ENCODE results near the gene ABHD12. TPM values are rescaled to one million over a fixed set of nuclear protein-coding genes. Genes with fewer than 3 reads are reported as not detected.

ABHD12 gene
- total RNA-seq, 1 experiment from 2014 or later, result 48.3 TPM

GRCh38 chr20:25250508-25250907 lies 140.1 kb downstream of the ABHD12 start:
- no peaks in the 10 kb centered on the region for H3K9me2 ChIP-seq (replicated peaks; ENCODE audit: low read length)
- peak overlapping the region; percentile 92 for H3K4me3 ChIP-seq (ENCODE audit: low read length)
- DNase-seq (peak; percentile 48), ATAC-seq (no peak)
- H3K27me3 ChIP-seq (ENCODE audit: low read length), result no peaks in the 10 kb centered on the region
- H2AFZ ChIP-seq (ENCODE audit: low read length), result no peak overlapping the region
- no TSS peak for BruUV-seq (replicated peaks)
- peak overlapping the region; percentile 95 for H3K4me2 ChIP-seq (ENCODE audit: low read length)
- H3K4me1 ChIP-seq (ENCODE audit: insufficient read depth, low read length), result peaks cover 58% of the 10 kb centered on the region
- POLR2A ChIA-PET (ENCODE audit: unreplicated experiment), result interaction anchor here (0.5 to 0.7 kb wide), 2 partner anchors 16 to 254 kb away, joined by 3 to 4 read pairs; no protein-coding TSS in a partner anchor
- intact Hi-C loops (cut with micrococcal nuclease), result loop anchor here (1.0 kb wide), 2 partner anchors 27 to 257 kb away; no protein-coding TSS in a partner anchor
- peak overlapping the region; percentile 75 for H3K9ac ChIP-seq (ENCODE audit: low read length)
- CTCF ChIA-PET, result interaction anchor here (0.5 to 1.1 kb wide), 2 partner anchors 27 to 140 kb away, joined by 3 to 6 read pairs; partner anchors contain the start of gene ABHD12
- H3K27ac ChIP-seq (ENCODE audit: low read length), result peak overlapping the region; percentile 1
- H3K36me3 ChIP-seq (ENCODE audit: low read depth, low read length), result peaks cover 30% of the 10 kb centered on the region
- H4K20me1 ChIP-seq (ENCODE audit: low read length), result peaks cover 57% of the 10 kb centered on the region
- no peaks in the 10 kb centered on the region for H3F3A ChIP-seq (ENCODE audit: low read length, unreplicated experiment)
- TF ChIP-seq CTCF (conservative IDR thresholded peaks at IDR 0.05; ENCODE audit: low read depth, low read length) (no peak), EZH2phosphoT487 (IDR thresholded peaks at IDR 0.05; ENCODE audit: borderline replicate concordance, low read length) (no peak), EZH2 (IDR thresholded peaks at IDR 0.05; ENCODE audit: low read length, unreplicated experiment) (no peak)
- no peaks in the 10 kb centered on the region for H3K9me3 ChIP-seq (ENCODE audit: low read length)
- peaks cover 86% of the 10 kb centered on the region for H3K79me2 ChIP-seq (ENCODE audit: low read length)

Other genes with a start within 250 kb of the ABHD12 start
- 122 and 150 TPM in 2 replicates for gene ENTPD6, start 195.1 kb downstream of the ABHD12 start, total RNA-seq (2014; rRNA removed)
- gene PYGB, start 142.8 kb downstream of the ABHD12 start, total RNA-seq (2014; rRNA removed), result 216 and 245 TPM in 2 replicates
- 27.5 and 28.1 TPM in 2 replicates for gene GINS1, start 16.8 kb upstream of the ABHD12 start, total RNA-seq (2014; rRNA removed)
- 6.5 and 11.5 TPM in 2 replicates for gene NINL, start 194.7 kb upstream of the ABHD12 start, total RNA-seq (2014; rRNA removed)
- 10.3 and 10.7 TPM in 2 replicates for gene NANP, start 233.2 kb upstream of the ABHD12 start, total RNA-seq (2014; rRNA removed)

Measured in PC-3 (cell line).